ENCODE data around the gene ARHGEF10L.

ARHGEF10L gene

DNA sequence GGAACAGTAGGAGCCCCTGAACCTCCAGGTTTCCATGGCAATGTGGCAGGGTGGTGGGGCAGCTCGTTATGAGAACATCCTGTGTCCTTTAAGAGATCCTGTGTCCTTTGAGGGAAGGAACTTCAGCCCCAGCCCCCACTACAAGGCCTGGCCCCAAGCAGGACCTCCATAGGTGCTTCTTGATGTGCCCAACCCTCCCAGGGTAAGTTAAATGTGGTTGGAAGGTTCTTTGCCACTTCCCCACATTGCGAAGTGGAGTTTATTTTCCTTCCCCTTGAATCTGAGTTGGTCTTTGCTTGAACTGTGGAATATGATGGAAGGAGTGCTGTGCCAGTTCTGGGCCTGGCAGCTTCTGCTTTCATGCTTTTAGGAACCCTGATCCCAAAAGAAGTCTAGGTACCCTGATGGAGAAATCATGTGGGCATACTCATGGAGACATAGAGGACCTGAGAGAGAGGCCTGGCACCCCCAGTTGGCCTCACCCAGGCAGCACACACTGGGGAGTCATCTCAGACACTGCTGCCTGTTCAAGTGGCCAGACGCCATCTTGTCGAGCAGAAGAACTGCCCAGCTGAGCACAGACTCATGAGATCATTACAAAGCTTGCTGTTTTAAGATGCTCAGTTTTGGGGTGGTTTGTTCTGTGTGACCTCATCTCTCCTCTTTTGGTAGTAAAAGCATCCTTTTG, 171.5 kb downstream of the ARHGEF10L start:
- TF ChIP-seq GATA3 (IDR thresholded peaks at IDR 0.05; ENCODE audit: low read depth, low read length) = no peak
- no peak for TF ChIP-seq GATA2 (IDR thresholded peaks at IDR 0.05; ENCODE audit: low read depth, low read length)

DNA sequence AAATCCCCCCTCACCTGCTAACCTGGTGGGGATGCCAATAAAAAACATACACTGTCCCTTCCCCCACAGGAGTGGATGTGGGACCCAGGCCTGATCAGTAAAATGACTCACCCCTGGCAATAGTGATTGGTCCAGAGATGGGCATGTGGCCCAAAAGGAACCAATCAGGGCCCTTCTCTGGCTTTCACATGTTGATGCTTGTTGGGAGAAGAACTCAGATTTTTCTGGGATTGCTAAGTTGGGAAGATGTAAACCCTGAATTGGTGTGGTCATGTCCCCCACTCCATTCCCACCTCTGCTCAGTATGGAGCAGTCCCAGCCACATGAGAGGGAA, 172.0 kb downstream of the ARHGEF10L start:
- no peak for TF ChIP-seq GATA2 (IDR thresholded peaks at IDR 0.05; ENCODE audit: low read depth, low read length)
- no peak for TF ChIP-seq GATA3 (IDR thresholded peaks at IDR 0.05; ENCODE audit: low read depth, low read length)

DNA sequence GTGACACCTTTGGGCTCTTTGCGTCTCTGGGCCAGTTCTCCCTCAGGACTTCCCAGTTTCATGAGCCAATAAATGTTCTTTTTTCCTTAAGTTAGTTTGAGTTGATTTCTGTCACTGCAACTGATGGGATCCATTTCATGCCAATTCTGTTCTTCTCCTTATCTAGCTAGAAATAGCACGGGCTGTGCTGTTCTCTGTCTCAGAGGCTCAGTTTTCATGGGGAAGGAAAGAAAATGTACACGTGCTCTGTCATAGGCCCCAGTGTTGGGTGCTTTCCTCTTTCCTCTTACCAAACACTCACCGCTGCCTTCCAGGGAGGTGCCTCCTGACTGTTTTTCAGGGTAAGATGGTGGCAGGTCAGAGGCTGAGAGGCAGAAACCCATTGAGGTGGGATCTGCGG, 172.4 kb downstream of the ARHGEF10L start:
- TF ChIP-seq GATA2 (IDR thresholded peaks at IDR 0.05; ENCODE audit: low read depth, low read length) (no peak), GATA3 (IDR thresholded peaks at IDR 0.05; ENCODE audit: low read depth, low read length) (no peak)

DNA sequence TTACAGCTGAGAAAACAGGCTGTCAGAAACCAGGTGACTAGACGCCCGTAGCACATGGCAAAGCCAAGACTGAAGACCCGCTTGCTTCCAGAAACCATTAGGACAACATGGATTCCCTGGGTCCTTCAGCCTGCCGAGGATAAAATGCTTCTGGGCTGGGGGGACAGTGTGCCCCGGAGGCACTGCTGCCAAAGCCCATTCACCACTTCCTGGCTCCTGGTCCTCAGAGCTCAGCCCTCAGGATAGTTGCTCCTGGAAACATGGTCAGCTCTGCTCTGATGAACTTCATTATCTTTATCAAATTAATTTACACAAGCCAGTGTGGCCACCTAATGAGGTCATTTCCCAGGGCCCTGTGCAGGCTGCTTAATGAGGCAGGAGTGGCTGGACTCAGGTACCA, 174.5 kb downstream of the ARHGEF10L start:
- TF ChIP-seq GATA3 (IDR thresholded peaks at IDR 0.05; ENCODE audit: low read depth, low read length) (no peak), GATA2 (IDR thresholded peaks at IDR 0.05; ENCODE audit: low read depth, low read length) (no peak)

DNA sequence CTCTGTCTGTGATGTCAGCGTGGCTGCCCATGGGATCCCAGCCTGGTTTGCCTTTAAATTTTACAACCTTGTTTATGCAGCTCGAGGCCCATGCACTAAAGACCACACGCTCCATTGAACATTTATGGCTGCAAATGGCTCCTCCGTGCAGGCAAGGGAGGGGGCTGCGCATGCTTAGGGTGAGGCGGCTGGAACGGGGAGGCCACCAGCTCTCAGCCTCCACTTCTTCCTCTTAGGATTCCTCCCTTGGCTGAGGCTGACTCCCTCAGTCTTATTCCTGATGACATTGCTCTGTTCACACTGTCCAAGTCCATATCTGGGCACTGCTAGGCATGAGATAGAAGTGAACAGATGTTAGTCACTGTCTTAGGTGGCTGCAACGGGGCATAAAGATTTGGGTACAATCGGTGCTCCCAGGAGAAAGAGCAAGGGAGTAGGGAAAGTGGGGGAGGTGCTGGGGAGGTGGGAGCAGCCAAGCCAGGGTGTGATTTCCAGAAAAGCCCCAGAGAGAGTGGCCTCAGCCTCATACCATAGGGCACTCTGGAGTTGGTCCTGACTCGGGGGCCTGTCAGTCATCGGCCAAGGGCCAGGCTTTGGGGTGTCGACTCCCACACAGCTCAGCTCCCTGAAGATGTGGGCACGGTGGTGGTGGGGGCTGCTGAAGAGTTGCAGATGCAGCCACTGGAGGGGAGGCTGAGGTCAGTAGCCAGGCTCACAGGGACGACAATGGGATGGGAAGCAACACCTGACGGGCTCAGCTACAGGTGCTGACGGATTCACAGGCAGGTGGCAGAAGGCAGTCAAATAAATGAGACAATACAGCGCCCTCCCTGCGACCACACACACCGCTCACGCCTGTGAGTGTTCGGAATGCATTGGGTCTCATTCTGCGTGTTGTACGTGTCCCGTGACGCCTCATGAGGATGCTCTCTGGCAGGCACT, 178.4 kb downstream of the ARHGEF10L start:
- TF ChIP-seq GATA3 (IDR thresholded peaks at IDR 0.05; ENCODE audit: low read depth, low read length) (no peak), GATA2 (IDR thresholded peaks at IDR 0.05; ENCODE audit: low read depth, low read length) (no peak)

DNA sequence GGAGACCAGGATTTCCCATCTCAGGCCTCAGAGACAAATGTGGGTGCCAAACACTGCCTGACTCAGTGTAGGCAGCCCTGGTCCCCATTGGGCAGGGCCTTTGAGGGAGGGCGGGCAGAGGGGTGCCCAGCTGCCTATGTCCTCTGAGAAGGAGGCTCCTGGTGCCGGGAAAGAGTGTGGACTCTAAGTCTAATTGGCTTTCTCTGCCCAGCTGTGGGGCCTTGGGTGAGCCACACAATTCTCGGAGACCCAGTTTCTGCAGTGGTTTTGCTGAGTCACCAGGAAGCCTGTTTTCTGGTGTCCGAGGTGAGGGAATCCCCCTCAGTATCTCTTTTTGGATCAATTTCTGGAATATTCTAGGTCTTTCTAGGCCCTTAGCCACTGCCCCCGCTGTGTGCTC, 180.4 kb downstream of the ARHGEF10L start:
- TF ChIP-seq GATA3 (IDR thresholded peaks at IDR 0.05; ENCODE audit: low read depth, low read length) = no peak
- TF ChIP-seq GATA2 (IDR thresholded peaks at IDR 0.05; ENCODE audit: low read depth, low read length) = no peak

DNA sequence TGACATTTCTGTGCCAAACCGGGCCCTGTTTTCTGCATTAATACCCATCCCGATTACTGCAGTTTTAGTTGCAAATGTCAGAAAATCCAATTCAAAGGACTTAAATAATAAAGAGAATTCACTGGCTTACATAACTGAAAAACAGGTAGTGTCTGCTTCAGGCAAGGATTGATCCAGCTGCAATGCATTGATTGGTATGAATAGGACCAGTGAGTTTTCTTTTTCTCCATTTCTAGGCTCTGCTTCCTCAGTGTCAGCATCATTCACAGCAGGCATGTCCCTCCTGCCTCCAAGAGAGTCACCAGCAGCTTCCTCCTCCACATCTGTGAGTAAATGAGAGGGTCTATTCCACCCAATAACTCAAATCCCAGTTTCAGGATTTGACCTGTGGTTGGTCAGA, 181.9 kb downstream of the ARHGEF10L start:
- no peak for TF ChIP-seq GATA3 (IDR thresholded peaks at IDR 0.05; ENCODE audit: low read depth, low read length)
- no peak for TF ChIP-seq GATA2 (IDR thresholded peaks at IDR 0.05; ENCODE audit: low read depth, low read length)

DNA sequence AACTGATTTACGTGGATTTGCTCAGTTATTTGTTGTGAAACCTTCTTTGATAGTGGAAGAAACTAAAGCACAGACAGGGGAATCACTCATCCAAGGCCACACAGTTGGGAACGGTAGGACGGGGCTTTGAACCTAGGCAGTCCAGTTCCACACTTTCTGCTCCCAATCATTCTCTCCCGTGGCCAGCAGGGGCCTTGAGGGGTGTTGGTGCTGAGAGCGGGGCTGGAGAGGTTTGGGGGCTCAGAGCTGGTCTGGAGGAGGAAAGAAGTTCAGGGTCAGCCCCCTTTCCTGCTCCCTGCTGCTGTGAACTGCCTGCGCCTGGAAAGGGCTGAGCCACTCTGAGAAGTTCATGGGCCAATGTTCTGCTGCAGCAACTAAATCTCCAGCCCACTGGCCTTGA, 184.2 kb downstream of the ARHGEF10L start:
- TF ChIP-seq GATA2 (IDR thresholded peaks at IDR 0.05; ENCODE audit: low read depth, low read length) (no peak), GATA3 (IDR thresholded peaks at IDR 0.05; ENCODE audit: low read depth, low read length) (no peak)

DNA sequence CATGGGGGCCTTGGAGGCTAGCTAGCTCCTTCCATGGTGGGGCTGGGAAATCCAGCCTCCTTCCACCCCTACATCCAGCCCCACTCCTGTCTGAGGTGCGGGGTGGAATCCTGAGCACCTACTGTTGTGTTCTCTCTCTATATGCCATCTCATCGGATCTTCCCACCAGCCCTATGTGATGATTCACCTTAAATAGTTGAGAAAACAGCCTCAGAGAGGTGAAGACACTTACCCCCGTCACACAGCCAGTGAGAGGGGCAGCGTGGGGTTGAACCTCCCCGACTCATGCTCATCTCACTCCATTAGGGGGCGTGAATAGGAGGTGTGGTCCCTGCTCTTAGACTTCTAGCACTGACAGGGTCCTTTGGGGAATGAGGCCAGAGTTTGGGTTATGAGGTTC, 184.7 kb downstream of the ARHGEF10L start:
- TF ChIP-seq GATA3 (IDR thresholded peaks at IDR 0.05; ENCODE audit: low read depth, low read length) (no peak), GATA2 (IDR thresholded peaks at IDR 0.05; ENCODE audit: low read depth, low read length) (no peak)

DNA sequence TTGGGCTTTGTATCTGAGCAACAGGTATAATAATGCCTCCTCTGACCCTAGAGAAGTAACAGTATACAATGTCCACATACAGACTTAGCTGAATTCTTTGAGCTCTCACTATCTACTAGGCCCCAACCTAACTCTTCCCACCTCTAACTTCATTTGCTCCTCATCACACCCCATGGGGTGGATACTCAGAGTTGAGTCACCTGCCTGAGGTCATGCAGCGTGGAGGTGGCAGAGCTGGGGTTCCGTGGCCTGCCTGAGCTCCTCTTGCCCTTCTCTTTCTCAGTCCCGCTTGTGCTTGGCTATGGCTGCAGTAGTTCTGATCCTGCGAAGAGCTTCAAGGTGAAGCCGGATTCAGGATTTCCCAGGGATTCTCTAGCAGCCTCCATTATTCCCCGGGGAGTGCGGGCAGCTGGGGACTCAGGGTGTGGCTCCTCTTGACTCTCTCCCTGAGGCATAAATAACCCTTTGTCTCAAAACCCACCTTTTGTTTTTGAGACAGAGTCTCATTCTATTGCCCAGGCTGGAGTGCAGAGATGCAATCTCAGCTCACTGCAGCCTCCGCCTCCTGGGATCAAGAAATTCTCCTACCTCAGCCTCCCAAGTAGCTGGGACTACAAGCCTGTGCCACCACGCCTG, 185.7 kb downstream of the ARHGEF10L start:
- no peak for TF ChIP-seq GATA3 (IDR thresholded peaks at IDR 0.05; ENCODE audit: low read depth, low read length)
- TF ChIP-seq GATA2 (IDR thresholded peaks at IDR 0.05; ENCODE audit: low read depth, low read length) = no peak

DNA sequence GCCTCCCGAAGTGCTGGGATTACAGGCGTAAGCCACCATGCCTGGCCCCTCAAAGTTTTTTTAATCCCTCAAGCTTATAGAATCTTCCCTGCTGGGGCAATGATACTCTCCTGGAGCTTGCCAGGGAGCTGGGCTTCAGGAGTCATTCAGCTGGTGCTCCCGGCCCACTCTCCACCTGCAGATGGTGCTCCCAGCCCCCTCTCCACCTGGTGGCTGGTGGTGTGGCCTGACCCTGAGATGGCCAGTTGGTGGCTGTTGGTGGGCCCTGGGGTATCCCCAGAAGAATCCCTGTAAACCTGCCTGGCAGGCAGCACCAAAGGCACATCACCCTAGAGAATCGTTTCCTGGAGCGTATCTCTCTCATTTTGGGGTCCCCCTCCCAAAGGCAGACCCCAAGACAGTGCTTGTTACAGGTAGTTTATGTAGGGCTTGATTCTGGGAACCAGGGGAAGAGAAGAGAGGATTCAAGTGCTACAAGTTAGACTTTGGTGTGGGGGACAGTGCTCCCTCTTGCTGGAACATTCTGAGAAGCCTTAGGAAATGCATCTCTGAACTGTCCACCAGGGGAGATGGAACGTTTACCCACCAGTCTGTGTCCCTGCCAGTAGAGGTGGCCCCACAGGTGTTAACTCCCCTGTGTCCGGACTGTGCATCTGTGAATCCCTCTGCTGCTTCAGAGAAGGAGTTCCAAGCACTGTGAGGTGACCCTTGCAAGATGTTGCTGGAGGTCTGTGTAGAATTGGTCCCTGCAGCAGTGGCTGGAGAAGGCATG, 186.5 kb downstream of the ARHGEF10L start:
- no peak for TF ChIP-seq GATA2 (IDR thresholded peaks at IDR 0.05; ENCODE audit: low read depth, low read length)
- no peak for TF ChIP-seq GATA3 (IDR thresholded peaks at IDR 0.05; ENCODE audit: low read depth, low read length)

DNA sequence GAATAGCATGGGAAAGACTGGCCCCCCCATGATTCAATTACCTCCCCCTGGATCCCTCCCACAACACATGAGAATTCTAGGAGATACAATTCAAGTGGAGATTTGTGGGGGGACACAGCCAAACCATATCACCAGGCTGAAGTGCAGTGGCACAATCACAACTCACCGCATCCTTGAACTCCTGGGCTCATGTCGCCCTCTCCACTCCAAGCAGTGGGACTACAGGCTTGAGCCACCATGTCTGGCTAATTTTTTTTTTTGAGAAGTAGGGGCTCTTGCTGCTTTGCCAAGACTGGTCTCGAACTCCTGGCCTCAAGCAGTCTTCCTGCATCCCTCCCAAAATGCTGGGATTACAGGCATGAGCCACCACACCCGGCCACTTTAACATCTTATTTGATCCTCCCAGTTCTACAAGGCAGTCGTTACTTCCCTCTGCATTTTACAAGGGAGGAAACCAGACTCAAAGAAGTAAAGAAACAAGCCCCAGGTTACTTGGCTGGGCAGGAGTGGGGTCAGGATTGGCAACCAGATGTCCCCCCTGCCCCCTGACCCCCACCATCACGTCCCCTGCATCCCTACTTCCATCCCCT, 188.7 kb downstream of the ARHGEF10L start:
- TF ChIP-seq GATA3 (IDR thresholded peaks at IDR 0.05; ENCODE audit: low read depth, low read length) (no peak), GATA2 (IDR thresholded peaks at IDR 0.05; ENCODE audit: low read depth, low read length) (no peak)

DNA sequence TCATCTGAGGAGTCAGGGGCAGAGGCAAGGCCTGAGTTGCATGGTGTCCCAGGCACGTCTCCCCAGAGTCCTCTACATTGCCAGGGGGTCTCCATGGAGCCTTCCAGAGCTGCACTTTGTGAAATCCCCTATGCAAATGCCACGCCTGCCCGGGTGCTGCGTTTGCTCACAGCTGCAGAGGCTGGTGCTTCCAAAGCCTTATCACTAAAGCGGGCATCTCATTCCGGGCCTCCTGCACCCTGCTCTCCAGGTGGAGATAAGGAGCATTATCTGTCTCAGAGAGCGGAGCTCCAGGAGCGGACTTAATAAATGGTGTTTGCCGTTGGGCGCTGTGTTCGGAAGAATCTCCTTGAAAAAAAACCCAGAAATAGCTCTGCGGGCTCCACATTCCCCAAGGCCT, 189.8 kb downstream of the ARHGEF10L start:
- TF ChIP-seq GATA2 (IDR thresholded peaks at IDR 0.05; ENCODE audit: low read depth, low read length) (peak; percentile 66), GATA3 (IDR thresholded peaks at IDR 0.05; ENCODE audit: low read depth, low read length) (no peak)

Data from SH-SY5Y (cell line).